DOHH2 (cell line): ENCODE measurements around the gene SEMA5B.

Experiments
- H3F3A ChIP-seq: fragments of 200-600 bp; sonication (generic), shearing (Covaris generic); 2 replicates; pipeline ENCODE4 v1.6.0; 2016; ENCODE audit warnings: antibody characterized with exemption, mild to moderate bottlenecking; ENCODE audit not compliant: control insufficient read depth, insufficient read depth
- H3K27ac ChIP-seq: fragments of 200-600 bp; sonication (generic); 2 replicates; pipeline ENCODE4 v1.5.1; 2014; ENCODE audit warnings: low read depth, mild to moderate bottlenecking, low read length, moderate library complexity
- H3K27me3 ChIP-seq: fragments of 200-600 bp; sonication (generic); 2 replicates; pipeline ENCODE4 v1.6.1; 2014; ENCODE audit warnings: mild to moderate bottlenecking, low read length, mixed read lengths; ENCODE audit not compliant: control insufficient read depth
- H3K36me3 ChIP-seq: fragments of 200-600 bp; sonication (generic); 2 replicates; pipeline ENCODE4 v1.6.1; 2014; ENCODE audit warnings: mild to moderate bottlenecking, low read length, moderate library complexity, mixed read lengths; ENCODE audit not compliant: control insufficient read depth
- H3K4me1 ChIP-seq: fragments of 200-600 bp; sonication (generic); 2 replicates; pipeline ENCODE4 v1.6.1; 2014; ENCODE audit warnings: mild to moderate bottlenecking, low read length, mixed read lengths; ENCODE audit not compliant: control insufficient read depth
- H3K4me2 ChIP-seq: fragments of 200-600 bp; sonication (generic); 2 replicates; pipeline ENCODE4 v1.6.0; 2014; ENCODE audit warnings: mild to moderate bottlenecking, low read length, moderate library complexity
- H3K4me3 ChIP-seq: fragments of 200-600 bp; sonication (generic); 2 replicates; pipeline ENCODE4 v1.5.1; 2014; ENCODE audit warnings: mild to moderate bottlenecking, low read length, mixed read lengths
- H3K79me2 ChIP-seq: fragments of 200-600 bp; sonication (generic); 2 replicates; pipeline ENCODE4 v1.6.1; 2014; ENCODE audit warnings: mild to moderate bottlenecking, low read length, mixed read lengths; ENCODE audit not compliant: control insufficient read depth
- H3K9me2 ChIP-seq: fragments of 200-600 bp; sonication (generic); replicated peaks from 2 replicates; pipeline ENCODE4 v1.6.1; 2014; ENCODE audit warnings: mild to moderate bottlenecking, low read length, mixed read lengths; ENCODE audit not compliant: control insufficient read depth
- H3K9me3 ChIP-seq: fragments of 200-600 bp; sonication (generic); 2 replicates; pipeline ENCODE4 v1.6.1; 2014; ENCODE audit warnings: antibody characterized with exemption, low read length, mixed read lengths; ENCODE audit not compliant: control insufficient read depth, insufficient read depth
- H4K20me1 ChIP-seq: fragments of 200-600 bp; sonication (generic); 2 replicates; pipeline ENCODE4 v1.6.0; 2014; ENCODE audit warnings: low read depth, mild to moderate bottlenecking, antibody characterized with exemption, low read length, moderate library complexity; ENCODE audit not compliant: control insufficient read depth, insufficient read depth
- CTCF ChIP-seq: fragments of 200-600 bp; sonication (generic); IDR thresholded peaks from one replicate; pipeline ENCODE4 v1.5.1; 2014; ENCODE audit warnings: antibody characterized with exemption, mild to moderate bottlenecking, low read depth, low read length; ENCODE audit not compliant: poor library complexity, severe bottlenecking
- EZH2phosphoT487 ChIP-seq: fragments of 200-600 bp; sonication (generic); IDR thresholded peaks from 2 replicates; pipeline ENCODE4 v1.6.1; 2017; ENCODE audit warnings: borderline replicate concordance, mild to moderate bottlenecking, antibody characterized with exemption, low read length, moderate library complexity, mixed read lengths

SEMA5B gene

DNA sequence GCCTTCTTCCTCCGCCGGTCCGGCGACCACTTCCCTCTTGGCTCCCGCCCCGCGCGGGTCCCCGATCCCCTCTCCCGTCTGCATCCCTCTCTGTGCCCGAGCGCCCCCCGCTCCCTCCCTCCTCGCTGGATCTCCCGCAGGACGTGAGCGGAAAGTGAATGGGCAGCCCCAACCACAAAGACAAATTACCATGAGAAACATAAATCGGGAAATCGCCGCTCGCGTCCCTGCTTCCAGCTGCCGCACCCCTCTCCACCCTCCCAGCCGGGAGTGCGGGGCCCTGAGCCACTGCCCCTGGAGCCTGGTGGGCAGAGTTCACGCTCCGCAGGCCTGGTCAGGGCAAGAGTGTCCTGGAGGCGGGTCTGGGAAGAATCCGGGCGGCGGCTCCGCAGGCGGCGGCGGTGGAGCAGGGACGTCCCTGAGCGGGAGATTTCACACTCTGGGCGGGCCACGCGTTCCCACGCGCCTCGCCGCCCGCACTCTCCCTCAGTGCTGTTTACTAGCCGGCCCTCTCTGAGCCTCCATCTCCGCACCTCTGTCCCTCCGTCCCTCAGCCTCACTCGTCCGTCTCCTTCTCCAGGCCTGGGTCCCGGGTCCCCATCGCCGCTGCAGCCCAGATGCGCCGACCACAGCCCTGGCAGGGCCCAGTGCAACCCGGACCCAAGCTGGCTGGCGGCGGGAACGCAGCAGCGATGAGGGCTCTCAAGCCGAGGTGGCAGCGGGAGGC is 835 bp downstream of the SEMA5B start:
- Histone ChIP-seq H3K9me3 (no peaks in the 10 kb centered on the region), H3F3A (no peaks in the 10 kb centered on the region), H3K4me3 (no peak overlapping the region), H3K4me2 (peak overlapping the region; percentile 70), H3K27me3 (peaks cover 93% of the 10 kb centered on the region), H3K36me3 (no peaks in the 10 kb centered on the region), H3K27ac (no peak overlapping the region), H3K9me2 (no peaks in the 10 kb centered on the region), H3K79me2 (no peaks in the 10 kb centered on the region), H3K4me1 (peaks cover 12% of the 10 kb centered on the region), H4K20me1 (no peaks in the 10 kb centered on the region)
- TF ChIP-seq EZH2phosphoT487: peak; percentile 75
- no peak for TF ChIP-seq CTCF

- Histone ChIP-seq H3K4me2 (no peak overlapping the region), H3K36me3 (no peaks in the 10 kb centered on the region), H3K27ac (no peak overlapping the region), H3K4me1 (peaks cover 12% of the 10 kb centered on the region), H3K9me3 (no peaks in the 10 kb centered on the region), H3K27me3 (peaks cover 89% of the 10 kb centered on the region), H3K4me3 (no peak overlapping the region), H3F3A (no peaks in the 10 kb centered on the region), H3K9me2 (no peaks in the 10 kb centered on the region), H3K79me2 (no peaks in the 10 kb centered on the region), H4K20me1 (no peaks in the 10 kb centered on the region)
- no peak for TF ChIP-seq CTCF
- no peak for TF ChIP-seq EZH2phosphoT487
Measured at GRCh38 chr3:123025642-123026521, 1.7 kb downstream of the SEMA5B start.

GRCh38 chr3:123024056-123024455 is 3.5 kb downstream of the SEMA5B start:
- no peaks in the 10 kb centered on the region for H3K9me2 ChIP-seq
- no peaks in the 10 kb centered on the region for H3K9me3 ChIP-seq
- H3K4me2 ChIP-seq: no peak overlapping the region
- peaks cover 12% of the 10 kb centered on the region for H3K4me1 ChIP-seq
- no peak overlapping the region for H3K4me3 ChIP-seq
- no peaks in the 10 kb centered on the region for H3K79me2 ChIP-seq
- no peaks in the 10 kb centered on the region for H4K20me1 ChIP-seq
- H3F3A ChIP-seq: no peaks in the 10 kb centered on the region
- TF ChIP-seq CTCF (no peak), EZH2phosphoT487 (no peak)
- peaks cover 81% of the 10 kb centered on the region for H3K27me3 ChIP-seq
- H3K36me3 ChIP-seq: no peaks in the 10 kb centered on the region
- H3K27ac ChIP-seq: no peak overlapping the region
